ENCODE measurements around the gene TTYH3. TPM values are rescaled to one million over a fixed set of nuclear protein-coding genes. Genes with fewer than 3 reads are reported as not detected.
A peak's percentile ranks its signal among the peaks of the same experiment; 100 is the strongest.

Gene TTYH3
- total RNA-seq, 1 experiment from 2014 or later: 20.9 TPM

GRCh38 chr7:2708547-2709310 is 76.9 kb downstream of the TTYH3 start:
- Mint-ChIP-seq H3K36me3 (ENCODE audit: insufficient read depth, unreplicated experiment) (no peaks in the 10 kb centered on the region), H3K4me1 (ENCODE audit: insufficient read depth, unreplicated experiment) (no peaks in the 10 kb centered on the region), H3K4me3 (ENCODE audit: unreplicated experiment) (no peak overlapping the region), H3K27ac (ENCODE audit: low read depth, unreplicated experiment) (no peak overlapping the region), H3K9me3 (ENCODE audit: unreplicated experiment) (no peaks in the 10 kb centered on the region), H3K27me3 (ENCODE audit: insufficient read depth, unreplicated experiment) (no peaks in the 10 kb centered on the region)
- POLR2A ChIA-PET: interaction anchor here (0.6 to 1.7 kb wide), 2 partner anchors 50 to 102 kb away, joined by 3 to 5 read pairs; no protein-coding TSS in a partner anchor
- no peak for DNase-seq (ENCODE audit: unreplicated experiment)
- TF ChIP-seq CTCF (IDR thresholded peaks at IDR 0.05; ENCODE audit: unreplicated experiment): no peak
- CTCF ChIA-PET: interaction anchor here (1.1 to 2.2 kb wide), 3 partner anchors 12 to 27 kb away, joined by 3 to 8 read pairs (median 4); no protein-coding TSS in a partner anchor
- BruUV-seq (replicated peaks): no TSS peak
- intact Hi-C loops (cut with micrococcal nuclease): loop anchor here (1.0 kb wide), 1 partner anchor 257 kb away; no protein-coding TSS in a partner anchor

GRCh38 chr7:2709553-2710285 is 77.9 kb downstream of the TTYH3 start:
- H3K36me3 Mint-ChIP-seq (ENCODE audit: insufficient read depth, unreplicated experiment): no peaks in the 10 kb centered on the region
- TF ChIP-seq CTCF (IDR thresholded peaks at IDR 0.05; ENCODE audit: unreplicated experiment): peak; percentile 79
- DNase-seq (ENCODE audit: unreplicated experiment): peak; percentile 60
- ChIA-PET POLR2A (interaction anchor here (0.6 to 1.7 kb wide), 3 partner anchors 11 to 49 kb away, joined by 3 to 5 read pairs (median 3); no protein-coding TSS in a partner anchor), CTCF (interaction anchor here (0.7 to 2.2 kb wide), 17 partner anchors 9 to 262 kb away, joined by 3 to 9 read pairs (median 4); no protein-coding TSS in a partner anchor)
- no peak overlapping the region for H3K4me3 Mint-ChIP-seq (ENCODE audit: unreplicated experiment)
- BruUV-seq (replicated peaks): no TSS peak
- H3K9me3 Mint-ChIP-seq (ENCODE audit: unreplicated experiment): no peaks in the 10 kb centered on the region
- H3K27me3 Mint-ChIP-seq (ENCODE audit: insufficient read depth, unreplicated experiment): no peaks in the 10 kb centered on the region
- H3K27ac Mint-ChIP-seq (ENCODE audit: low read depth, unreplicated experiment): no peak overlapping the region
- no peaks in the 10 kb centered on the region for H3K4me1 Mint-ChIP-seq (ENCODE audit: insufficient read depth, unreplicated experiment)
- intact Hi-C loops (cut with micrococcal nuclease): loop anchor here (1.0 kb wide), 1 partner anchor 258 kb away; no protein-coding TSS in a partner anchor

GRCh38 chr7:2710286-2710655 is 78.5 kb downstream of the TTYH3 start:
- BruUV-seq (replicated peaks): no TSS peak
- H3K36me3 Mint-ChIP-seq (ENCODE audit: insufficient read depth, unreplicated experiment): no peaks in the 10 kb centered on the region
- ChIA-PET CTCF (interaction anchor here (0.6 to 2.2 kb wide), 17 partner anchors 9 to 564 kb away, joined by 3 to 9 read pairs (median 4); no protein-coding TSS in a partner anchor), POLR2A (interaction anchor here (0.6 to 1.7 kb wide), 3 partner anchors 11 to 48 kb away, joined by 3 to 5 read pairs (median 3); no protein-coding TSS in a partner anchor)
- H3K4me1 Mint-ChIP-seq (ENCODE audit: insufficient read depth, unreplicated experiment): no peaks in the 10 kb centered on the region
- H3K4me3 Mint-ChIP-seq (ENCODE audit: unreplicated experiment): no peak overlapping the region
- intact Hi-C loops (cut with micrococcal nuclease): no loop called here
- no peak for DNase-seq (ENCODE audit: unreplicated experiment)
- TF ChIP-seq CTCF (IDR thresholded peaks at IDR 0.05; ENCODE audit: unreplicated experiment): no peak
- no peaks in the 10 kb centered on the region for H3K27me3 Mint-ChIP-seq (ENCODE audit: insufficient read depth, unreplicated experiment)
- no peak overlapping the region for H3K27ac Mint-ChIP-seq (ENCODE audit: low read depth, unreplicated experiment)
- H3K9me3 Mint-ChIP-seq (ENCODE audit: unreplicated experiment): no peaks in the 10 kb centered on the region

Measured in MCF 10A (cell line).